DMS153 treated with DMSO at 0.1 percent for 48 hours (cell line): ENCODE measurements around the gene SCN2B.

Experiments used
- DNase-seq: peaks from one replicate; lab custom pipeline; 2025; ENCODE audit not compliant: unreplicated experiment; lab: John Stamatoyannopoulos, UW

SCN2B gene

GRCh38 chr11:118175031-118175992 lies 1.1 kb downstream of the SCN2B start:
- DNase-seq = no peak

GRCh38 chr11:118174006-118174567 lies 2.4 kb downstream of the SCN2B start:
- DNase-seq = no peak

- DNase-seq = no peak
Observed at GRCh38 chr11:118172356-118172755, 4.1 kb downstream of the SCN2B start.

- DNase-seq = peak; percentile 70
Observed at GRCh38 chr11:118171269-118172062, 5.0 kb downstream of the SCN2B start.

GRCh38 chr11:118170882-118171268 lies 5.6 kb downstream of the SCN2B start:
- DNase-seq = no peak

- DNase-seq = no peak
Observed at GRCh38 chr11:118170231-118170630, 6.2 kb downstream of the SCN2B start.

- no peak for DNase-seq
Observed at GRCh38 chr11:118169300-118170140, 6.9 kb downstream of the SCN2B start.

GRCh38 chr11:118168751-118169150 lies 7.7 kb downstream of the SCN2B start:
- no peak for DNase-seq

GRCh38 chr11:118168316-118168715 lies 8.1 kb downstream of the SCN2B start:
- DNase-seq = no peak

- no peak for DNase-seq
Observed at GRCh38 chr11:118167906-118168305, 8.5 kb downstream of the SCN2B start.

- DNase-seq = no peak
Observed at GRCh38 chr11:118167253-118167652, 9.2 kb downstream of the SCN2B start.

GRCh38 chr11:118166641-118167040 lies 9.8 kb downstream of the SCN2B start:
- no peak for DNase-seq

- DNase-seq = no peak
Observed at GRCh38 chr11:118164885-118165284, 11.6 kb downstream of the SCN2B start.

GRCh38 chr11:118163494-118163893 lies 12.9 kb downstream of the SCN2B start:
- DNase-seq = no peak

- no peak for DNase-seq
Observed at GRCh38 chr11:118162846-118163245, 13.6 kb downstream of the SCN2B start.

GRCh38 chr11:118161786-118162185 lies 14.7 kb downstream of the SCN2B start:
- DNase-seq = no peak

GRCh38 chr11:118157186-118157895 lies 19.1 kb downstream of the SCN2B start:
- no peak for DNase-seq

- no peak for DNase-seq
Observed at GRCh38 chr11:118156531-118157185, 19.8 kb downstream of the SCN2B start.

GRCh38 chr11:118155776-118156530 lies 20.5 kb downstream of the SCN2B start:
- no peak for DNase-seq
